GM12865 (cell line): Measurements from ENCODE around the gene PCDHA12.

Experiments used
- DNase-seq: peaks from one replicate; pipeline ENCODE4 v3.0.0; 2010; ENCODE audit warnings: low read depth
- H3K4me3 ChIP-seq: 2 replicates; pipeline ENCODE4 v1.5.1; 2011; ENCODE audit warnings: mild to moderate bottlenecking, low read depth, low read length, control low read depth
- TF ChIP-seq, protein P1 (sequence below): IDR thresholded peaks from 2 replicates; pipeline ENCODE4 v1.5.1; 2011; ENCODE audit warnings: low read length, control low read depth, low read depth, inconsistent platforms; ENCODE audit not compliant: insufficient read depth; ENCODE audit errors: missing control alignments

PCDHA12 gene

DNA sequence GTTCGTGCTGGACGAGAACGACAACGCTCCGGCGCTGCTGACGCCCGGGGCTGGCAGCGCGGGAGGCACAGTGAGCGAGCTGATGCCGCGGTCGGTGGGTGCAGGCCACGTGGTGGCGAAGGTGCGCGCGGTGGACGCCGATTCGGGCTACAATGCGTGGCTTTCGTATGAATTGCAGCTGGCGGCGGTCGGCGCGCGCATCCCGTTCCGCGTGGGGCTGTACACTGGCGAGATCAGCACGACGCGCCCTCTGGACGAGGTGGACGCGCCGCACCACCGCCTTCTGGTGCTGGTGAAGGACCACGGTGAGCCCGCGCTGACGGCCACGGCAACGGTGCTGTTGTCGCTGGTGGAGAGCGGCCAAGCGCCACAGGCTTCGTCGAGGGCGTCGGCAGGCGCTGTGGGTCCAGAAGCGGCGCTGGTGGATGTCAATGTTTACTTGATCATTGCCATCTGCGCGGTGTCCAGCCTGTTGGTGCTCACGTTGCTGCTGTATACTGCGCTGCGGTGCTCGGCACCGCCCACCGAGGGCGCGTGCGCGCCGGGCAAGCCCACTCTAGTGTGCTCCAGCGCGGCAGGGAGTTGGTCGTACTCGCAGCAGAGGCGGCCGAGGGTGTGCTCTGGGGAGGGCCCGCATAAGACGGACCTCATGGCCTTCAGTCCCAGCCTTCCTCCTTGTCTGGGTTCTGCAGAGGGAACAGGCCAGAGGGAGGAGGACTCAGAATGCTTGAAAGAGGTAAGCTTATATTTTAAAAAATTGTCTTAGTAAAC, 9.0 kb downstream of the PCDHA12 start:
- no peak overlapping the region for H3K4me3 ChIP-seq
- TF ChIP-seq, protein P1, sequence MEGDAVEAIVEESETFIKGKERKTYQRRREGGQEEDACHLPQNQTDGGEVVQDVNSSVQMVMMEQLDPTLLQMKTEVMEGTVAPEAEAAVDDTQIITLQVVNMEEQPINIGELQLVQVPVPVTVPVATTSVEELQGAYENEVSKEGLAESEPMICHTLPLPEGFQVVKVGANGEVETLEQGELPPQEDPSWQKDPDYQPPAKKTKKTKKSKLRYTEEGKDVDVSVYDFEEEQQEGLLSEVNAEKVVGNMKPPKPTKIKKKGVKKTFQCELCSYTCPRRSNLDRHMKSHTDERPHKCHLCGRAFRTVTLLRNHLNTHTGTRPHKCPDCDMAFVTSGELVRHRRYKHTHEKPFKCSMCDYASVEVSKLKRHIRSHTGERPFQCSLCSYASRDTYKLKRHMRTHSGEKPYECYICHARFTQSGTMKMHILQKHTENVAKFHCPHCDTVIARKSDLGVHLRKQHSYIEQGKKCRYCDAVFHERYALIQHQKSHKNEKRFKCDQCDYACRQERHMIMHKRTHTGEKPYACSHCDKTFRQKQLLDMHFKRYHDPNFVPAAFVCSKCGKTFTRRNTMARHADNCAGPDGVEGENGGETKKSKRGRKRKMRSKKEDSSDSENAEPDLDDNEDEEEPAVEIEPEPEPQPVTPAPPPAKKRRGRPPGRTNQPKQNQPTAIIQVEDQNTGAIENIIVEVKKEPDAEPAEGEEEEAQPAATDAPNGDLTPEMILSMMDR = no peak
- no peak for DNase-seq

DNA sequence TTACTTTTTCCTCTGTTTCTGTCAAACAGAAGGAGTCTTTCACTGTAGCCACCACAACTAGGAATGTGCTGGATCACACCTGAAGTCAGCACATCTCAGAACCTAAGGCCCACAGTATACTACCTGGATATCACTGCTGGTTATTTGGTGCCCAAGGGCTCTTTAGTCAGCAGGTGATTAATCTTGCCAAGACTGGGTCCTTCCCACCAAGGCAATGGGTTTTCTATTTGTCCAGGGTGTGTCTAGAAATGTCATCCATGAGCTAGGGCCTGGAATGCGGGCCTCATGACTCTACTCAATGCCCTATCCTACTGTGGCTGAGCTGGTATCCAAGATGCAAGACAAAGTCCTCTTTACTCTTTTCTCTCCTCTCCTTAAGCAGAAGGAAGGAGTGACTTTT, 41.2 kb downstream of the PCDHA12 start:
- TF ChIP-seq, protein P1 = no peak
- H3K4me3 ChIP-seq = no peak overlapping the region
- DNase-seq = no peak

DNA sequence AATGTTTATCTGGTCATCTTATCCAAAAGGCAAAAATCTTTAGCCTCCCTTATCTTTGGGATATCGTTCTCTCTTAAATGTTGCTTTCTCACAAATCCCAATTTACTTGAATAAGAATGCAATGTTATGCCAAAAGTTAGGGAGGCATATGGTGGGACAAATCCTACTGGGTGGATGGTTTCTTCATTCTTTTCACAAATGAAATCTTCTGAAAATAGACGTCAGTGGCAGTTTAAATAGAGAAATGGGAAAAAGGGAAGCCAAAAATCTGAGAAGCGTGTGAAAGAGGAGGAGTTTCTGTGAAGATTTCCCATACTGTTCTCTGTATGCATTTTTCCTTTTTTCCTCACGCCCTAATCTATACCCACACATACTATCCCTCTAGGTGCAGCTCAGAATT, 48.5 kb downstream of the PCDHA12 start:
- TF ChIP-seq, protein P1 = no peak
- H3K4me3 ChIP-seq = no peak overlapping the region
- DNase-seq = no peak

DNA sequence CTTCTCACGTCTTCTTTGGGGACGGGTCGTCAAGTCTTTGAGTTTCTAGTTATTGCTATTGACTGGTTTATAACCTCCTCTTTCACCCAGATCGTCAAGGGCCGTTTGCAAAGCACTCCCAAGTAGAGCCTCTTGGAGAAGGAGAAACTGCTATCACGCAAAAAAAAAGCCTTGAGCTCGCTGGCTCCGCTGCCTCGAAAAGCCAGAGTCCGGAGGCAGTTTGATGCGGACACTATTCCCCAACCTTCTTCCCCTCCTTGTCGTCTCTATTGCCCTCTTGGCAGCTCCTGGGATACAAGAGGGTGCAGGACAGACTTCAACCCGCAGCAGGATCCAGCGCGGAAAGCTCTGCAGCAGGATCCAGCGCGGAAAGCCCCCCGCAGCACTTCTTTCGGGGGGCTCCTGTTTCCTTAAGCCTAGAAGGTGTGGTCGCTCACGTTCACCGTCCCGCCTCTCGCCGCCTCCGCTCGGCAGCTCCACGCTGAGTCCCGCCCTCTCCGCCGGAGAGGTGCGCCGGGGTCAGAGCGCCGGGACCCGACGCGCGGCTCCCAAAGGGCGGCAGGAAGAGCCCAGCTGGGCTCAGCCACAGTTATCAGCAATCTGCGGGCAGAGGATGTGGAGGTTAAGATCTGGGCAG, 50.8 kb downstream of the PCDHA12 start, which contains the start of gene PCDHAC1:
PCDHAC1 (plus strand) TSS at position 494 of the 637 bp plus-strand sequence. CDS start 594 bp downstream, outside the sequence.
- no peak for DNase-seq
- TF ChIP-seq, protein P1 = no peak
- H3K4me3 ChIP-seq = no peak within 1 kb of the TSS

DNA sequence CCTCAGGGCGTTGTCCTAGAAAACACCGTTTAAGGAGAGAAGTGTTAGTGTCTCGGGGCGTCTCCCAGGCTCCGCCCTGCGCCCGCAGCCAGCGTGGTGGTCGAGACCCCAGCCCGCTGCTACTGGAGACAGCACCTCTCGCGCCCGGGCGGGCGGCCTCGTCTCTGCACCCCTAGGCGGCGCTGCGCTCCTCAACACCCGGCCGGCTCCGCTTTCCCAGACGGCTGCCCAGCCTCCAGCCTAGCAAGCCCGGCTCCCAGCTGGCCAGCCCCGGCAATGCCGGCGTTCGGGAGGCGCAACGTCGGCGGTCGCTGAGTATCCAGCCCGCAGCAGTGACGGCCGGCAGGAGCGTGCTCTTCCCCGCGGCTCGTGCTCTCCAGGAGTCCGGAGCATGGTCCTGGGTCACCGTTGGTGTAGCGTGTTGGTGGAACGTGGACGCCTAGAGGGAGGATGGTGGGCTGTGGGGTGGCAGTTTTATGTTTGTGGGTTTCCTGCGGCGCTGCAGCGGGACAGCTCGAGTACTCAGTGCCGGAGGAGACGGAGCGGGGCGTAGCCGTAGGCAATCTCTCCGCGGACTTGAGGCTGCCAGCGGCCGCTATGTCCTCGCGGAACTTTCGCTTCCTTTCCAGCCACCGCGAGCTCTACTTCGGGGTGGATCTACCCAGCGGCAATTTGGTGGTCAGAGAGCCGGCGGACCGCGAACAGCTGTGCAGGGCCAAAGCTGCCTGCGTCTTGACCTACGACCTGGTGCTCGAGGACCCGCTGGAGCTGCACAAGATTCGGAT, 51.5 kb downstream of the PCDHA12 start:
- DNase-seq = no peak
- no peak overlapping the region for H3K4me3 ChIP-seq
- TF ChIP-seq, protein P1 = no peak

DNA sequence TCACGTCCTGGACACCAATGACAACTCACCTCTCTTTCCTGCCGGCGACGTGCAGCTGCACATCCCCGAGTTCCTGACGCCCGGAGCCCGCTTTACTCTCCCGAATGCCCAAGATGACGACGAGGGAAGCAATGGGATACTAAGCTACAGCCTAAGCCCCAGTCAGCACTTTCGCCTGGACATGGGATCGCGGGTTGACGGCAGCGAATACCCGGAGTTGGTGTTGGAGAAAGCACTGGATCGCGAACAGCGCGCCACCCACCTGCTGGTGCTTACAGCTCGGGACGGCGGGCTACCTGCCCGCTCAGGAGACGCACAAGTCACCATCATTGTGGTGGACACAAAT, 52.1 kb downstream of the PCDHA12 start:
- H3K4me3 ChIP-seq = no peak overlapping the region
- TF ChIP-seq, protein P1 = no peak
- no peak for DNase-seq
